Astrocyte (in vitro differentiated cells and primary cell): ENCODE data around the gene GH2. TPM values are rescaled to one million over a fixed set of nuclear protein-coding genes. Genes with fewer than 3 reads are reported as not detected.

Source experiments
- DNase-seq: peaks from one replicate; pipeline ENCODE4 v3.0.0-alpha.2; 2010; ENCODE audit warnings: low read depth
- FAIRE-seq: peaks from 2 replicates; lab custom pipeline; 2011; peaks lifted over from hg19 to GRCh38; lab: Jason Lieb, UNC
- H2AFZ ChIP-seq: 2 replicates; pipeline ENCODE4 v1.6.0; 2012; ENCODE audit warnings: low read depth, low read length, inconsistent platforms
- H3K27ac ChIP-seq: 2 replicates; pipeline ENCODE4 v1.5.1; 2011; ENCODE audit warnings: low read depth, low read length, inconsistent platforms
- H3K27me3 ChIP-seq: 2 replicates; pipeline ENCODE4 v1.6.0; 2011; ENCODE audit warnings: low read length, inconsistent platforms; ENCODE audit not compliant: insufficient read depth
- H3K36me3 ChIP-seq: 2 replicates; pipeline ENCODE4 v1.5.1; 2011; ENCODE audit warnings: low read length, inconsistent platforms; ENCODE audit not compliant: insufficient read depth
- H3K4me1 ChIP-seq: 2 replicates; pipeline ENCODE4 v1.5.1; 2011; ENCODE audit warnings: low read length, inconsistent platforms; ENCODE audit not compliant: insufficient read depth
- H3K4me2 ChIP-seq: 2 replicates; pipeline ENCODE4 v1.6.0; 2012; ENCODE audit warnings: low read length, inconsistent platforms
- H3K4me3 ChIP-seq: 2 replicates; pipeline ENCODE4 v1.5.1; 2011; ENCODE audit warnings: low read depth, mild to moderate bottlenecking, low read length, inconsistent platforms; ENCODE audit not compliant: insufficient read depth
- H3K79me2 ChIP-seq: 2 replicates; pipeline ENCODE4 v1.6.0; 2012; ENCODE audit warnings: mild to moderate bottlenecking, low read length, inconsistent platforms; ENCODE audit not compliant: insufficient read depth
- H3K9ac ChIP-seq: 2 replicates; pipeline ENCODE4 v1.6.0; 2012; ENCODE audit warnings: mild to moderate bottlenecking, low read length, inconsistent platforms
- H3K9me3 ChIP-seq: 2 replicates; pipeline ENCODE4 v1.5.1; 2012; ENCODE audit warnings: low read depth, mild to moderate bottlenecking, low read length, inconsistent platforms; ENCODE audit not compliant: insufficient read depth
- H4K20me1 ChIP-seq: 2 replicates; pipeline ENCODE4 v1.6.0; 2012; ENCODE audit warnings: low read length, inconsistent platforms; ENCODE audit not compliant: insufficient read depth
- H3K27ac Mint-ChIP-seq: one replicate; pipeline ENCODE4 v1.8.0; 2021; ENCODE audit warnings: mild to moderate bottlenecking, mixed read lengths; ENCODE audit not compliant: unreplicated experiment
- H3K27me3 Mint-ChIP-seq: one replicate; pipeline ENCODE4 v1.8.0; 2021; ENCODE audit warnings: low read depth, mixed read lengths; ENCODE audit not compliant: unreplicated experiment
- H3K36me3 Mint-ChIP-seq: one replicate; pipeline ENCODE4 v1.8.0; 2021; ENCODE audit warnings: low read depth, mixed read lengths; ENCODE audit not compliant: unreplicated experiment
- H3K4me1 Mint-ChIP-seq: one replicate; pipeline ENCODE4 v1.8.0; 2021; ENCODE audit warnings: low read depth, mixed read lengths; ENCODE audit not compliant: unreplicated experiment
- H3K4me3 Mint-ChIP-seq: one replicate; pipeline ENCODE4 v1.8.0; 2021; ENCODE audit warnings: mild to moderate bottlenecking, moderate library complexity, mixed read lengths; ENCODE audit not compliant: unreplicated experiment
- H3K9me3 Mint-ChIP-seq: one replicate; pipeline ENCODE4 v1.8.0; 2021; ENCODE audit warnings: mild to moderate bottlenecking, mixed read lengths; ENCODE audit not compliant: unreplicated experiment
- EZH2 ChIP-seq: IDR thresholded peaks from 2 replicates; pipeline ENCODE4 v1.6.1; 2012; ENCODE audit warnings: mild to moderate bottlenecking, low read length, inconsistent platforms; ENCODE audit not compliant: insufficient read depth
- total RNA-seq: library from RNA; stranded (reverse); gene quantifications from 2 replicates; pipeline ENCODE4 v1.2.1, GENCODE V29; 2021
- TF ChIP-seq, protein P1 (sequence below): IDR thresholded peaks from 2 replicates; pipeline ENCODE4 v1.5.1; 2011; ENCODE audit warnings: low read depth, mild to moderate bottlenecking, inconsistent platforms, low read length, moderate library complexity; ENCODE audit not compliant: insufficient read depth

Gene GH2
- total RNA-seq, 1 donor from 2014 or later, result not detected

DNA sequence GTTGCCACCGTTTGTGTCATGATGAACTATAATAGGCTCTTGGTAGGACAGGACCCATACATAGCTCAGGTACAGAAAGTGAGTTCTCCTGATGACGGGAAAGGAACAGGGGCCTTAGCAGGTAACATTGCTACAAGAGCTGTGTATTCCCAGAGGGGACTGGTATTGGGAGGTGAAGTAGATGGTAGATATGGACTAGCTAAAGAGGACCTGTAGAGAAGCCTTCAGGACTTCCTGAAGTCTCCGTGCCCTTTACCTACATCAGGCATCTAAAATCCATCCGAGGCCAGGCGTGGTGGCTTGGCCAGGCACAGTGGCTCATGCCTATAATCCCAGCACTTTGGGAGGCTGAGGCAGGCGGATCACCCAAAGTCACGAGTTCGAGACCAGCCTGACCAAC is 26.6 kb downstream of the GH2 start:
- Histone ChIP-seq H2AFZ (no peak overlapping the region), H3K36me3 (no peaks in the 10 kb centered on the region), H3K4me1 (no peaks in the 10 kb centered on the region), H4K20me1 (no peaks in the 10 kb centered on the region), H3K79me2 (no peaks in the 10 kb centered on the region), H3K9me3 (no peaks in the 10 kb centered on the region), H3K27ac (no peak overlapping the region), H3K9ac (no peak overlapping the region), H3K27me3 (peaks cover 23% of the 10 kb centered on the region), H3K4me3 (no peak overlapping the region), H3K4me2 (no peak overlapping the region)
- FAIRE-seq, result no peak
- no peak for DNase-seq
- no peak overlapping the region for H3K27ac Mint-ChIP-seq
- TF ChIP-seq EZH2, result no peak
- TF ChIP-seq, protein P1, sequence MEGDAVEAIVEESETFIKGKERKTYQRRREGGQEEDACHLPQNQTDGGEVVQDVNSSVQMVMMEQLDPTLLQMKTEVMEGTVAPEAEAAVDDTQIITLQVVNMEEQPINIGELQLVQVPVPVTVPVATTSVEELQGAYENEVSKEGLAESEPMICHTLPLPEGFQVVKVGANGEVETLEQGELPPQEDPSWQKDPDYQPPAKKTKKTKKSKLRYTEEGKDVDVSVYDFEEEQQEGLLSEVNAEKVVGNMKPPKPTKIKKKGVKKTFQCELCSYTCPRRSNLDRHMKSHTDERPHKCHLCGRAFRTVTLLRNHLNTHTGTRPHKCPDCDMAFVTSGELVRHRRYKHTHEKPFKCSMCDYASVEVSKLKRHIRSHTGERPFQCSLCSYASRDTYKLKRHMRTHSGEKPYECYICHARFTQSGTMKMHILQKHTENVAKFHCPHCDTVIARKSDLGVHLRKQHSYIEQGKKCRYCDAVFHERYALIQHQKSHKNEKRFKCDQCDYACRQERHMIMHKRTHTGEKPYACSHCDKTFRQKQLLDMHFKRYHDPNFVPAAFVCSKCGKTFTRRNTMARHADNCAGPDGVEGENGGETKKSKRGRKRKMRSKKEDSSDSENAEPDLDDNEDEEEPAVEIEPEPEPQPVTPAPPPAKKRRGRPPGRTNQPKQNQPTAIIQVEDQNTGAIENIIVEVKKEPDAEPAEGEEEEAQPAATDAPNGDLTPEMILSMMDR, result no peak
- no peaks in the 10 kb centered on the region for H3K4me1 Mint-ChIP-seq
- peaks cover 36% of the 10 kb centered on the region for H3K27me3 Mint-ChIP-seq
- H3K9me3 Mint-ChIP-seq, result no peaks in the 10 kb centered on the region
- H3K36me3 Mint-ChIP-seq, result no peaks in the 10 kb centered on the region
- H3K4me3 Mint-ChIP-seq, result no peak overlapping the region

DNA sequence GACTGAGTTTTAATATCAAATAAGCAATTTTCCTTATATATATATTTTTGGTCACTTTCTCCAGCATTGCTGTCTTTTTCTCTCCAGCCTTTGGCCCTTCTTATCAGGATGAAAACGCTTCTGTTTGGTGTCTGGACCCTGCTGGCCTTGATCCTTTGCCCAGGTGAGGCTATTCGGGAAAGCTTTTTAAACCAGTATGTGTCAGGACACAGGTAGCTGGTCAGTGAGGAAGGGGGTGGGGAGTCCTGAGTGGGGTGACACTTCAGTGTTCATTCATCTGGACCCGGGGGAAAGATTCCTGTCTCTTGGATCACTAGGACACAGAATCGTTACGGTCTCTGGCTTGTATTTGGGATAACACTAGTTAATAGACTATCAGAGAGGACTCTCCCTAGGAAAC is 27.0 kb downstream of the GH2 start:
- Mint-ChIP-seq H3K36me3 (no peaks in the 10 kb centered on the region), H3K27me3 (peaks cover 31% of the 10 kb centered on the region), H3K9me3 (no peaks in the 10 kb centered on the region), H3K4me1 (no peaks in the 10 kb centered on the region), H3K27ac (no peak overlapping the region), H3K4me3 (no peak overlapping the region)
- Histone ChIP-seq H3K79me2 (no peaks in the 10 kb centered on the region), H3K36me3 (no peaks in the 10 kb centered on the region), H2AFZ (no peak overlapping the region), H3K9me3 (no peaks in the 10 kb centered on the region), H3K4me3 (no peak overlapping the region), H3K4me1 (no peaks in the 10 kb centered on the region), H3K27ac (no peak overlapping the region), H3K9ac (no peak overlapping the region), H3K4me2 (no peak overlapping the region), H4K20me1 (no peaks in the 10 kb centered on the region), H3K27me3 (peaks cover 18% of the 10 kb centered on the region)
- no peak for DNase-seq
- no peak for FAIRE-seq
- TF ChIP-seq, protein P1, result no peak
- TF ChIP-seq EZH2, result no peak

DNA sequence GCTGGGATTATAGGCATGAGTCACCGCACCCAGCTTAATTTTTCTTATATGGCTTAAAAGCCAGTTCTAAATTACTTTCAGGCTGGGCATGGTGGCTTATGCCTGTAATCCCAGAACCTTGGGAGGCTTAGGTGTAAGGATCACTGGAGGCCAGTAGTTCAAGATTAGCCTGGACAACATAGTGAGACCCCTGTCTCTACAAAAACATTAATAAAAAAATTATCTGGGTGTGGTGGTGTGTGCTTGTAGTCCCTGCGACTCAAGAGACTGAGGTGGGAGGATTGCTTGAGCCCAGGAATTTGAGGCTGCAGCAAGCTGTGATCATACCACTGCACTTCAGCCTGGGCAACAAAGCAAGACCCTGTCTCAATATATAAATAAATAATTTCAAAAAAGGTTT is 28.5 kb downstream of the GH2 start:
- H3K79me2 ChIP-seq, result no peaks in the 10 kb centered on the region
- H3K9me3 Mint-ChIP-seq, result peaks cover 7% of the 10 kb centered on the region
- H3K9me3 ChIP-seq, result no peaks in the 10 kb centered on the region
- H3K27me3 Mint-ChIP-seq, result peaks cover 17% of the 10 kb centered on the region
- H3K4me1 Mint-ChIP-seq, result no peaks in the 10 kb centered on the region
- no peaks in the 10 kb centered on the region for H4K20me1 ChIP-seq
- no peak overlapping the region for H3K9ac ChIP-seq
- H3K27ac Mint-ChIP-seq, result no peak overlapping the region
- H3K36me3 ChIP-seq, result no peaks in the 10 kb centered on the region
- FAIRE-seq (no peak), DNase-seq (no peak)
- H3K4me1 ChIP-seq, result peaks cover 3% of the 10 kb centered on the region
- H2AFZ ChIP-seq, result no peak overlapping the region
- no peak overlapping the region for H3K4me3 ChIP-seq
- TF ChIP-seq, protein P1, result no peak
- no peak for TF ChIP-seq EZH2
- no peak overlapping the region for H3K27ac ChIP-seq
- H3K36me3 Mint-ChIP-seq, result no peaks in the 10 kb centered on the region
- H3K4me2 ChIP-seq, result no peak overlapping the region
- peaks cover 14% of the 10 kb centered on the region for H3K27me3 ChIP-seq
- no peak overlapping the region for H3K4me3 Mint-ChIP-seq
